ENCODE measurements around the gene ELMO1.

ELMO1 gene

DNA sequence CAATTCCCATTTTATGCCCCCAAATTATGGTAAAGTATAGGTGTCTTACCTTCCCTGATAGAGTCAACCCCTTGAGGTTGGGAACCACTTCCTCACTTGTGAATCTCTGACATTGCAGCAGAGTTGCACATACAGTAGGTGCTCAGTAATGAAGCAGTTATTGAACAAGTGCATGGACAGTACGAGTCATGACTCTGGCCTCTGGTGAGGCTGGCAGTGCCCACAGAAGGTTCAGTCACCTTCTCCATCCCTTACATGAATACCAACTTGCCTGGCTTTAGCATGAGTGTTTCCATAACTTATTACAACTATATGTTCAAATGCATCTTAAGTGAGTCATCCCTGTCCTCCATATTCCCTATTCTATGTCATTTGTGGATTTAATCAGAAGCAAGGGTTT, 340.0 kb downstream of the ELMO1 start:
- no peak for DNase-seq (ENCODE audit: low read depth in 2 of 2, low spot score in 1 of 2)

DNA sequence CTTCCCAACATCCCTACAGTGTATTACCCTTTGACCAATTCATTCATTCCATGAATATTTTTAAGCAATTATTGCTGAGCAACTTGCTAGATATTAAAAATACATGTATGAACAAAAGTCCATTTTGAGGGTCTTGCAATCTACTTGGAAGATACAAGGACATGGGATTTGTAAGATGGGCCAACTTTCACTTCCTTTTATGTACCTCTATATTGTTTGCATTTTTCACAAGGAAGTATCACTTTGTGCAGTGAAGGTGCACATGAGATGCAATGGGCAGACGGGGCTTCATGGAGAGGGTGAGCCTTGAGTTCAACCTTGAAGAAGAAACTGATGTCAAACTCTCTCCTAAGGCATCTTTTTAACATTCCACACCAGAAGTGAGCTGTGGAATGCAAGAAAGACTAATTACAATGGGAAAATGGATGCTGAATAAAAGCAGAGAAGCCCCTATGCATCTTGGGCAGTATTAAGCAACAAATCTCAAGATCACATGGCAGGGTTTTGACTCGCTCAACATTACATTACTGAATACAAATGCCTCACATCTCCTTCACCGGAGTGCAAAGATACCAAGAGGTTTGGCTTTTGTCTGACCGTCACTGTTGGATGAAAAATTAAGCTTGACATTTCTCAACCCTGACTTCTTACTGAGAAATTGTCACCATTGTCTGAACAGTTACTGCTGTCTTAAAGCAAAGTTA, 341.5 kb downstream of the ELMO1 start:
- no peak for DNase-seq (ENCODE audit: low read depth in 2 of 2, low spot score in 1 of 2)

DNA sequence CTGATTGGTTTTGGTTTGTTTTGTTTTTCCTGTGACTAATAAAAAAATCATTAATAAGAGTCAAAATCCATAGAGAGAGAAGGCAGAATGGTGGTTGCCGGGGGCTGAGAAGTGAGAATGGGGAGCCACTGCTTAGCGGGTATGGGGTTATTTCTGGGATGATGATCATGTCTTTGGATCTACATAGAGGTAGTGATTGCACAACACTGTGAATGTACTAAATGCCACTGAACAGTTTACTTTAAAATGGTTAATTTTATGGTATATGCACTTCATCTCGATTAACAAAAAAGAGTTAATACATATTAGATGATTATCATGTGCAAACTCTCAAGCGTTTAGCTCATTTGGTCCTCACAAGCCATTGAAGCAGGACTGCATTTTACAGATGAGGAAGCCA, 342.9 kb downstream of the ELMO1 start:
- DNase-seq (ENCODE audit: low read depth in 2 of 2, low spot score in 1 of 2) = no peak

DNA sequence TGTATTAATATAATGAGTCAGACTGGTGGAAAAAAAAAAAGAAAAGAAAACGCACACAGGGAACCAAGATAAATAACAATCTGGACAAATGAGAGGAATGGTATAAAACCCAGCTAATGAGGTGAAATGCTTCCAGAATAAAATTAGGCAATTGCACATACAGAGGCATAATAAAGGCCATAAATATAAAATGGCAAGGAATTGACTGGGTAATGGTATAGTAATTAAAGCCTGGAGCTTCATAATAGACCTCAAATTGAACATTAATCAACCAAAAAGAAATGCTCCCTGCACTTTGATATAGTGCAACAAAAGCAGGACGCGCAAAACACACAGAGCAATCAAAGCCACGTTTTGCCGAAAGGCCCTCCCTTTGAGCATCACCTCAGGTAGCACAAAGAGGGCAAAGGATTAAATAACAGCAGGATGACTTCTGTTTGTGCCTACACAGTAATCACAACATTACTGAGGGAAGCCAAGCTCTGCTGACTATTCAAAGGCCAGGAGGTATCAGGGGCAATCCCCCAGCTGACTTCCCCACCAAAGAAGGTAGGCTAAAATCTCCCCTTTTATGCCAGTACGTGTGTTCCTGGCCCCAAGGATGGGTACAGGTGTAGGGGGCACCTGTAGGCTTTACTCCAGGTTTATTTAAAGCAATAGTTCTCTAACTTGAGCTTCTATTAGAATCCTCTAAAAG, 343.7 kb downstream of the ELMO1 start:
- no peak for DNase-seq (ENCODE audit: low read depth in 2 of 2, low spot score in 1 of 2)

DNA sequence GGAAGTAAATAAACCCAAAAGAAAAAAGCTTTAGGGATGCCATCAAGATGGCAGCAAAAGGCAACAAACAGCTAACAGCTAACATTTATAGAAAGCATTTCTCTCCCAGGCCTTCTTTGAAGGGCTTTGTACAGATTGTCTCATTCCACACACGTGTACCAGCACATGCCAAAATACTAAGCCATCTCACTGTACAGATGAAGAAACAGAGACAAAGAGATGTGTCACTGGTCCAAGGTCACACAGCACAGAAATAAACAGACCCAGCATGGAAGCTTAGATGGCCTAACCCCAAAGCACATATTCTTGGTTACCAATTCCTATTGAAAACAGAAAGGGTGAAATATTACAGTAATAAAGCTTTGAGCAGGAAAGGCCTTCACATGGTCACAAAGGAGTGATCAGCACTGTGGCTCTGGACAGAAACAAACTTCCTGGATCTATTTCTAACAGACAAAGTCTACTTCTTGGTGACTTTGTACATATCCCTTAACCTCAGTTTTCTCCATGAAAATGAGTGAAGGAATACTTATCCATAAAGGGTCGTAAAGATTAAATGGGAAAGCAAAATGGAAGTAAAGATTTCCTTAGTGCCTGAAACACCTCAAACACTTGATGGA, 346.0 kb downstream of the ELMO1 start:
- DNase-seq (ENCODE audit: low read depth in 2 of 2, low spot score in 1 of 2) = no peak

DNA sequence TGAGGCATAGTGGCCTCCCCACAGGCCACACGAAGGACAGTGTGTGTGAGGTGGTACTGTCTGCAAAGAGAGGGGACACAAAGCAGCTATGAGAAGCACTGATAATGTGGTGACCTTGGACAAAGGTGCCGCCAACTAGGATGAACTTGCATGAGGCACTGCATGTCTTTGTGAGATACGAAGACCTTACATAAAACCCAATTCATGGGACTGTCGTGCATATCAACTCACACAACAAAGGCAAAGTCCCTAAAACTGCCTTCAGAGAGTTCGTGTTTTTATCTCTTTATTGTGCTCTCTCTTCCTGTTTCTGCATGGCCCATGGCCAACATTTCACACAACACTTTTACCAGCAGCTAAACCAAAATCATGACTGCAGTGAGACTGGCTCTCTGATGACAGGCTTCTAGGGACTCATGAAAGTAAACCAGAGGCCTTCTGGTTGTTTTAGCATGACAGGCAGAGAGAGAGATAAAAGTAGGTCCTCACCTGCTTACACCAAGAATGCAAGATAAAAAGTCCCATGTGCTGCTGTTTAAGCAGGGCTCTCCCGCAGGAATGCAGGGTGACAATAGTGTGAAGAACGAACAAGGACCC, 347.8 kb downstream of the ELMO1 start:
- DNase-seq (ENCODE audit: low read depth in 2 of 2, low spot score in 1 of 2) = no peak

DNA sequence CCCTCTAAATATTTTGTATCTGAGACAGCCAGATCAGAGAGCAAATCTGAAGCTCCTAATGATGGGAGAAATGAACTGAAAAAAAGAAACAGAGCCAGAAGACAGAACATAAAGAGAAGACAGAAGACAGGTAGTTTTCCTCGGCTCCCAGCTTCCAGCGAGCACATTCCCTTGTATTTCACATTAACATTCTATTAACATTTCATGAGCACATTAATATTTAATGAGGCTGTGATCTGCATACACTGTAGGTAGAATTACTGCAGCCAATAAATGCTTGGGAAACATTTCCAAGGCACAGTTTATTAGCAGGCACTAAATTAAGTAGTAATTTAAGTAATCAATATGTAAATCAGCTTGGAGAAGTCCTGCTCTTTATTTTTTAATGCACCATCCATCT, 349.9 kb downstream of the ELMO1 start:
- no peak for DNase-seq (ENCODE audit: low read depth in 2 of 2, low spot score in 1 of 2)

DNA sequence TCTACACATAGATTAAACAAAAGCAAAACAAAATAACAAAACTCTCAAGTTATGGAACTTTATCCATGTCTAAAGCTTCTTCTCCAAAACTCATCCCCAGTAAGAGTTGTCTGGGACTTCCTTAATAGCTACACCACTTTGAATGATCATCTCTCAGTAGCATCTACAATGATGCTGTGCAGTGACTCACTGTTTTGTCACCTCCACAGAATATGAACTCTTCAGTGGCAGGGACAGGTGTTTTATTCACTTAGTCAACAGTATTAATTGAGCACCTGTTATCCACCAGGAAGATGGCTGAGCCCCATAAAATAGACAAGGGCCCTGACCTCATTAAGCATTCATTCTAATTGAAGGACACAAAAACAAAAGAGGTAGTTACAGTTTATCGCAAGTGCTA, 350.7 kb downstream of the ELMO1 start:
- no peak for DNase-seq (ENCODE audit: low read depth in 2 of 2, low spot score in 1 of 2)

DNA sequence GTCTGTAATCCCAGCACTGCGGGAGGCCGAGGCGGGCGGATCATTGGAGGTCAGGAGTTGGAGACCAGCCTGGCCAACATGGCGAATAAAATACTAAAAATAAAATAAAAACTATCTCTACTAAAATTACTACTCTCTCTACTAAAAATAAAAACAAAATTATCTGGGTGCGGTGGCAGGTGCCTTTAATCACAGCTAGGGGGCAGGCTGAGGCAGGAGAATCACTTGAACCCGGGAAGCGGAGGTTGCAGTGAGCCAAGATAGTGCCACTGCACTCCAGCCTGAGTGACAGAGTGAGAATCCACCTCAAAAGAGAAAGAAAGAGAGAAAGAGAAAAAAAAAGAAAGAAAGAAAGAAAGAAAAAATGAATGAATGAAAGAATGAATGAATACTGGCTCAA, 351.4 kb downstream of the ELMO1 start:
- DNase-seq (ENCODE audit: low read depth in 2 of 2, low spot score in 1 of 2) = no peak

DNA sequence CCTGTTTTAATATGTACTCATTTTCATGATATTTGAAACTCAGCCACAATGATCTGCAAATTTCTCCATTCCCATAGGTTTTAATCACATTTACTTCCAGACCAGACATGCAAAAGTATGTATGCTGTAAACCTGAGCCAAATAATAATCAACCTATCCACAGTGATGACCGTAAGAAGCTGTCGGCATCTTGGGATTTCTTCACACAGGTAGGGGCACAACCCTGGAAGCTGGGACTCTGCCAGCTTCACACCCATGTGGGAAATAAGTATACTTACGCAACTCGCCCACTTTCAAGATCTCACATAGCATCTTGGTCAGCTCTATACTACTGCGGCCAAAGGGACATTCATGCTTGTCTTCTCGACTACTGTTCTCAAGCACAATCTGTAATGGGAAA, 352.3 kb downstream of the ELMO1 start:
- DNase-seq (ENCODE audit: low read depth in 2 of 2, low spot score in 1 of 2) = no peak

DNA sequence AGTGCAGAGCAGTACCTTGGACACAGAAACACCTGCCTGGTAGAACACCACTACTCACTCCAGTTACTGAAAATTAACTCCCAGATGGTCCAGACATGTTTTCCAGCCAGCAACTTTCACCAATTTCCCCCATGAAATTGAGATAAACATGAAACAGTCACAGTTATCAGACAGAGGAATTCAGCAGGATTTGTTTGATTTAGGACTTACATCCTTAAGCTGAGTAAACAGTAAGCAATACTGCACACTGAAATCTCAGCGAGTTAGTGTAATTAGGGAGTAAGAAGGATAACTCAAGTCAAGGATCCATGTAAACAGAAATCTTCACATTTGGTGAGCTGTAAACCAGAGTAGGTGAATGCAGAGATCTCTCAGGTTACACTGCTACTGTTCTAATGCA, 353.5 kb downstream of the ELMO1 start:
- DNase-seq (ENCODE audit: low read depth in 2 of 2, low spot score in 1 of 2) = no peak

DNA sequence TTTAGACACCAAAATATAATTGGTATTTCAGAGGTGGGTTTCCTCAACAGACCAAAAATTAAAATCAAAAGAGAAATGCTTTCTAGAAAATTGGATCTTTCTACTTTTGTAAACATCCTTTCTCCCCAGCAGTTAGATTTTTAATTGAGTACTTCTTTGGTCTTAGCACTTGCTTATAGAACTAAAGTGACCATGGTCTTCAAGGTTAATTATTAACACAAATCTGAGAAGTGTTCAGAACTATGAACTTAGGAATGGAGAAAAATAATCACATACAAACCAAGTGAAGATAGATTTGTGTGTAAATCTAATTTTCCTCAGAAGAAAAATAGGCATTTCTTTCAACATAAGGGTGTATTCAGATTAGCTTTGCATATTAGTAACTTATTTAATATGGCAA, 355.4 kb downstream of the ELMO1 start:
- no peak for DNase-seq (ENCODE audit: low read depth in 2 of 2, low spot score in 1 of 2)

DNA sequence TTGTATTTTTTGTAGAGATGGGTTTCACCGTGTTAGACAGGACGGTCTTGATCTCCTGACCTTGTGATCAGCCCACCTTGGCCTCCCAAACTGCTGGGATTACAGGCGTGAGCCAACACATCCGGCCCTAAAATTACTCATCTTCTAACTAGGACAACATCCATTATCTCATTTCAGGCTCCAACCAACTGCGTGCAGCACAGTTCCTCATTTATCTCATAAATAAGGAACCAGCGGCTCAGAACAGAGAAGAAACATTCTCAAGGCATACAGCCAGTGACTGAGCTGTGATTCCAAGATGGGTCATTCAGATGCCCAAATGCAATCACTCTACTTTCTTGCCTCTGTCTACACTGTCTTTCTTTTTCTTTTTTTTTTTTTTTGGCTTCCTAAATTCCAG, 356.1 kb downstream of the ELMO1 start:
- no peak for DNase-seq (ENCODE audit: low read depth in 2 of 2, low spot score in 1 of 2)

DNA sequence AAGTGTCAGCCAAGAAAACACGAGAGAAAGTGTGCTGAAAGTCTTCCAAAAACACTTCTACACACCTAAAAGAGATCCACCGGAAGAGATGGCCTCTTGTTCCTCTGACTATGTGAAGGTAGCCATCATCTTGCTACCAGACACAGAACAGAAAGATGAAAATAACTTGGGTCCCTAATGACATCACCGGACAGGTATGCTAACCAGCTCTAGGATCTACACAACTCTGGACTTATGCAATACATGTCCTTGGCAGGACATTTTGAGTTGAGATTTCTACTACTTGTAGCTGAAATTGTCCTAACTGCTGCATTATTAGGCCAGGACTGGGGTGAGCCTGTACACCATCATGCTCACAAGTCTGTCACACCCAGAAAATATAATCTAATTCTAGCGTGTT, 358.7 kb downstream of the ELMO1 start:
- DNase-seq (ENCODE audit: low read depth in 2 of 2, low spot score in 1 of 2) = no peak

DNA sequence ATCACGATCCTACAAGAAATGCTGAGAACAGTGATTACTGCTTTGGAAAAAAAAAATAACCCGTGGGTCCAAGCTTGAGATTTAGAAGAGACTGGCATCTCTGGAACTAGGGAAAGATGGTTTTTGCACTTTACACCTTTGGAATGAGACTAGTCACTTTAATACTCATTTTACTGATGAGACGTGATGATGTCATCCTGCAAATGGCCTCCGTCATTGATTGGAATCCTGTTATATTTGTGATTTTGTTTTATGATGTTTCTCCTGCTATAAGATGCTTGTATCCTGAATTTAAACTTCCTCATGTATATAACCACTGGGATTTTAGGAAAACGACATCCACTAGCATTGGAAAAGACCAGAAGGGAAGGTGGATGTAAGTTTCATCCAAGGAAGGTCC, 363.1 kb downstream of the ELMO1 start:
- no peak for DNase-seq (ENCODE audit: low read depth in 2 of 2, low spot score in 1 of 2)

DNA sequence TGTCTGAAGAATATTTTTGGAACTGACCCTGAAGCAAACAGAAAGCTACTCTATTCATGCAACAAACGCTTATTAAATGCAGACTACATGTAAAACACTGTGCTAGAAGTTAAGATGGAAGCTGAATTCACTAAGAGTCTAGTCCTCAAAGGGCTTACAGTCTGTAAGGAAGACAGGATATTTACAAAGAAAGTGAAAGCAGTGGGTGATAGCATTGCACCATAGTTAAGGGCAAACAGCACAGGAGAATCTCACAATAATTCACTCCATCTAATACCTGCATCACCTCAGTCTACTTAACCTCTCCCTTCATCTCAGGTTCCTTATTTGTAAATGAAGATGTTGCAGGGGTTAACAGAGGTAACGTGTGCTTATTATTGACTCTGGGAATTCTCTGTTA, 364.4 kb downstream of the ELMO1 start:
- DNase-seq (ENCODE audit: low read depth in 2 of 2, low spot score in 1 of 2) = no peak

DNA sequence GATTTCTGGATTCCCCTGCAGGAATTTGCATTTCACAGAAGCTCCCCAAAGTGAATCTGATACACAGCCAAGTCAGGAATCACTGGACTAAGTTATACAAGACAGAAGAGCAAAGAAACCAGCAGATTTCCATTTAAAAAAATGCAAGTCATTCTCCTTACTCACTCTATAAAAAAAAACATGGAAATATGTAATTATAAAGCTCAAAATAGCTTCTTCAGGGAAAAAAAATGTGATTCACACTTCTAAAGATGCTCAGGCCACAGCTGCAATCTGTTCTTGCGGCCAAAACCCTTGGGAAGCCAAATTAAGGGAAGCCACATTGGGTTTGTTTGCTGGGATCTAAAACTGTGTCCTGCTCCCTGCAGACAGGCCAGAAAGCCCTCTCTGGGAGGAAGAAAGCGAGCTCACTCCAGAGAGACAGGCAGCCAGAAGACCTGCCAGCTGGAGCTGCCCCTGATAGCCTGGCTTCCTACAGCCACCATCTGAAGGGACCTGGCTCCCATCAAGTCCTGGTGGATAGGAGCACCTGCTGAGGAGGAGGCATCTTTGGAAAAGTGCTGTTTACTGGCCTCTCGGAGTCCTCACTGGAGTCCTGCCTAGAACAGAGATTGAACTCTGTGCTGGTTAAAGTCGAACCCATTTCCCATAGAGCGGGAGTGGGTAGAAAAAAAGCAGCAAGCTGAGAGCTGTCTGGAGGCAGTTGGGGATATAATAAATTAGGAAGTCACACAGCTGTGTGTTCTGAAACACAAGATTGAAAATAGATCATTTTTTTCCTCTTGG, 365.2 kb downstream of the ELMO1 start:
- DNase-seq (ENCODE audit: low read depth in 2 of 2, low spot score in 1 of 2) = no peak

DNA sequence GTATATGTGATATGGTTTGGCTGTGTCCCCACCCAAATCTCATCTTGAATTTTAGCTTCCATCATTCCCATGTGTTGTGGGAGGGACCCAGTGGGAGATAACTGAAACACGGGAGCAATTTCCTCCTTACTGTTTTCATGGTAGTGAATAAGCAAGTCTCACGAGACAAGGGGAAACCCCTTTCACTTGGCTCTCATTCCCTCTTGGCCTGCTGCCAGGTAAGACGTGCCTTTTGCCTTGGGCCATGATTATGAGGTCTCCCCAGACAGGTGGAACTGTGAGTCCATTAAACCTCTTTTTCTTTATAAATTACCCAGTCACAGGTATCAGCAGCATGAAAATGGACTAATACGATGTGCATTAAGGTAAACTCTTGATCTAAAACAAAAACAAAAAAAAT, 367.2 kb downstream of the ELMO1 start:
- DNase-seq (ENCODE audit: low read depth in 2 of 2, low spot score in 1 of 2) = no peak

DNA sequence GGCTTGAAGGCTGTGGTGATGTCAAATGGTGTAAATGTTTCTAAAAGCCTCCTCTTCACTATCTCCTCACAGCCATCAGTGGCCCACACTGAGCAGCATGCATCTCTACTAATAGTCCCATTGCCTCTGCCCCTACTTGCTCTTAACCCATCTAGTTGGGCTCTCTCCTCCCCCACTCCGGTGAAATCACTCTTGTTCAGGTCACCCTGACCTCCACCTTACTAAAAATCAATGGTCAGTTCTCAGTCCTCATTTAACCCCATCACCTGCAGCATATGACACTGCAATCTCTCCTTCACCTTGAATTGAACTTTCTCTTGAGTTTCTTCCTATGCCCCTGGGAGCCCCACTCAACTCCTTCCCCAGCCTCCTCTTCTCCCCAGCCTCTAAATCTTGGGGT, 369.2 kb downstream of the ELMO1 start:
- DNase-seq (ENCODE audit: low read depth in 2 of 2, low spot score in 1 of 2) = no peak

DNA sequence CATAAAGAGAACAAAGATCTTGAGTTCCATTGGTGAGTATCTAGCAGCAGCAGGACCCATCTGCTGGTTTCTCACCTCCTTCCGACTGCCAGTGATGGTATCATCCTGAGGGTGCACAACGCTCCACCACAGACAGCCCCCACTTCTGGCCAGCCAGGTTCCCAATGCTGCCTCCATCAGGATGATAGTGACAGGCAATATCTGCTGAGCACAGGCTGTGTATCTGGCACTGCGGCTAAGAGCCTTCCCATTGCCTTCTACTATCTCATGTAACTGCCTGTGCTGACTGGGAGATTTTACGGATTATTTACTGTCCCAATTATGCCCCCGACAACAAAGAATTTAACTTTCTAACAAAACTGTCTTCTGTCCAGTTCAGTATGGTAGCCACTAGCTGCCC, 372.0 kb downstream of the ELMO1 start:
- no peak for DNase-seq (ENCODE audit: low read depth in 2 of 2, low spot score in 1 of 2)

DNA sequence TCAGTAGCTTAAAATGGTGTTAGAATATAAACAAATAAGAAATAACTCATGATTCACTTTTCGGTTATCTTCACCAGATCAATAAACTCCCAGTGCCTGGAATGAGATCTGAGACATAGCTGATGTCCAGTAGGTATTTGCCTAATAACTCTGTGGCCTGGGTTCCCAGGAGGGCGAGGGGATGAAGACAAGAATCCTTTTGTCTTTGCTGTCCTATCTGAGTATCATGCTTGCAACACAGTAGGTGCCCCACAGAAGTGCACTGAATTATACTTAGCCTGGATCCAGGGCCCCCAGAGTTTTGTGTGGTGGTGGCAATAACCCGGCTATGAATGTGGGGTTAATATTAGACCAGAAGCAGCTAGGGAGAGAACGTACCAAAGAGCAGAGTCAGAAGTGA, 374.3 kb downstream of the ELMO1 start:
- DNase-seq (ENCODE audit: low read depth in 2 of 2, low spot score in 1 of 2) = no peak

DNA sequence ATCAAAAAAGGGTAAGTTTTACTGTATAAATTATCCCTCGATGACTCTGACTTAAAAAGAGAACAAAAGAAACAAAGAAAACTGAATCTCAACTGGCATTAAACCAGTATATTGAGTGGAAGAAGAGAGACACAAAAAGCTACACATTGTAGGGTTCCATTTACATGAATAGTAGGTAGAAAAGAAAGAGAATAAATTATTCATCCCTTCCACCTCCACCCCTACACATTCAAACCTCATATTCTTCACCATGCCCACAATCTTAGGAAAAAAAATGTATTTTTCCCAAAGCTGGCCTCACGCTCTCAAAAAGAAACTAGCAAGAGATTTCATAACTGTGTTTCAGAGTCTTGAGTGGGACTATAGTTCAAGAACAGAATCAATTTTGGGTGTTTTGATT, 377.5 kb downstream of the ELMO1 start:
- DNase-seq (ENCODE audit: low read depth in 2 of 2, low spot score in 1 of 2) = no peak
